ENCODE data around the gene TMCO4.

GRCh38 chr1:19639999-19640362 lies 159.7 kb downstream of the TMCO4 start:
- no peak for TF ChIP-seq CTCF (IDR thresholded peaks at IDR 0.05)
- no peak for TF ChIP-seq POLR2A (IDR thresholded peaks at IDR 0.05)
